PC-9 (cell line): ENCODE data around the gene NXF2B. TPM values are rescaled to one million over a fixed set of nuclear protein-coding genes. Genes with fewer than 3 reads are reported as not detected.

Source experiments
- BruUV-seq: library from RNA; stranded (reverse); fragments of 400-500 nt; replicated peaks from 2 replicates; lab custom pipeline; 2021; lab: Mats Ljungman, UMichigan
- CTCF ChIA-PET: fragments of 300-600 bp; sonication (Branson Sonifier 250); formaldehyde crosslinking; loops from one replicate; lab custom pipeline; 2022; ENCODE audit warnings: antibody characterized with exemption; lab: Charles Lee
- POLR2A ChIA-PET: fragments of 300-600 bp; sonication (Branson Sonifier 250); formaldehyde crosslinking; loops from one replicate; lab custom pipeline; 2022; ENCODE audit warnings: antibody characterized with exemption; ENCODE audit not compliant: unreplicated experiment; lab: Charles Lee
- DNase-seq, 2 experiments: peaks; one replicate each; pipeline versions ENCODE4 v3.0.0 to v3.0.0-alpha.2; 2015 to 2022; ENCODE audit warnings: mixed read lengths in 1 of 2
- H2AFZ ChIP-seq: fragments of 200-600 bp; sonication (generic); 2 replicates; pipeline ENCODE4 v1.8.1; 2017; ENCODE audit warnings: antibody characterized with exemption
- H3F3A ChIP-seq: fragments of 200-600 bp; sonication (generic); 2 replicates; pipeline ENCODE4 v1.8.1; 2017; ENCODE audit warnings: antibody characterized with exemption, mild to moderate bottlenecking, low read depth; ENCODE audit not compliant: insufficient read depth
- H3K27ac ChIP-seq: fragments of 200-600 bp; sonication (generic); 2 replicates; pipeline ENCODE4 v1.6.1; 2016; ENCODE audit warnings: mixed run types
- H3K27me3 ChIP-seq: fragments of 200-600 bp; sonication (generic); 2 replicates; pipeline ENCODE4 v1.6.1; 2016; ENCODE audit warnings: low read depth, mixed run types; ENCODE audit not compliant: insufficient read depth
- H3K36me3 ChIP-seq: fragments of 200-600 bp; sonication (generic); 2 replicates; pipeline ENCODE4 v1.6.1; 2016; ENCODE audit warnings: low read depth, mixed run types
- H3K4me1 ChIP-seq: fragments of 200-600 bp; sonication (generic); replicated peaks from 2 replicates; pipeline ENCODE4 v1.6.1; 2016; ENCODE audit warnings: mixed run types; ENCODE audit not compliant: insufficient read depth
- H3K4me2 ChIP-seq: fragments of 200-600 bp; sonication (generic); 2 replicates; pipeline ENCODE4 v1.6.1; 2017; ENCODE audit warnings: mixed run types
- H3K4me3 ChIP-seq: fragments of 200-600 bp; sonication (generic); 2 replicates; pipeline ENCODE4 v1.6.1; 2016; ENCODE audit warnings: mixed run types
- H3K79me2 ChIP-seq: fragments of 200-600 bp; sonication (generic); 2 replicates; pipeline ENCODE4 v1.6.1; 2017; ENCODE audit warnings: low read depth, mixed run types
- H3K9me2 ChIP-seq: fragments of 200-600 bp; sonication (generic); 2 replicates; pipeline ENCODE4 v1.8.1; 2017; ENCODE audit warnings: mild to moderate bottlenecking; ENCODE audit not compliant: insufficient read depth
- H3K9me3 ChIP-seq: fragments of 200-600 bp; sonication (generic); 2 replicates; pipeline ENCODE4 v1.8.1; 2016; ENCODE audit warnings: low read depth; ENCODE audit not compliant: insufficient read depth
- H4K20me1 ChIP-seq: fragments of 200-600 bp; sonication (generic); 2 replicates; pipeline ENCODE4 v1.8.1; 2017; ENCODE audit not compliant: insufficient read depth
- EZH2 ChIP-seq: fragments of 200-600 bp; sonication (generic); IDR thresholded peaks from 2 replicates; pipeline ENCODE4 v1.8.0; 2017; ENCODE audit warnings: antibody characterized with exemption, low read depth
- intact Hi-C: fragments of 100-400 bp; cut with micrococcal nuclease; formaldehyde crosslinking; loops from one replicate; pipeline ENCODE4 v1.10.0; 2022; ENCODE audit not compliant: unreplicated experiment
- total RNA-seq: library from RNA; stranded (reverse); gene quantifications from 2 replicates; pipeline ENCODE4 v1.2.3, GENCODE V29; 2021
- TF ChIP-seq, protein P1 (sequence below): fragments of 200-600 bp; sonication (generic); conservative IDR thresholded peaks from 2 replicates; pipeline ENCODE4 v1.6.1; 2017; ENCODE audit warnings: mixed run types, antibody characterized with exemption, mild to moderate bottlenecking, moderate library complexity

The NXF2B gene
- total RNA-seq, 1 experiment from 2014 or later = not detected

DNA sequence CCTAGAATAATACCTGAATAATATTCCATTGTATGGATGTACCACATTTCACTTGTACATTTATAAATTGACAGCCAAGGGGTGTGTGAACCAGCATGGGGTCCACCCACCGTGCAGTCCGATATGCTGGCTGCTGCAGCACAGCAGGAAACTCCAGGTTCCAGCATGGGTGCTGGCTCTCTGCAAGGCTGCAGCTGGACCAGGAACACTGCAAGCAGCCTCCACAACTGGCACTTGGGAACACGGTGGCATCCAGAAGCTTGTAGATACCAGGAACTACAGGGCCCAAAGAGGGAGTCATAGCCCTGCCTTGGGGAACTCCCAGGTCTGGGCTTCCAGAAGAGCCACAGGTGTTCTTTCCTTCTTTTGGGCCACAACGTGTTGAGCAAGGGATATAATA lies 101.6 kb downstream of the NXF2B start:
- no peak overlapping the region for H3K4me2 ChIP-seq
- H3F3A ChIP-seq = no peaks in the 10 kb centered on the region
- TF ChIP-seq, protein P1, sequence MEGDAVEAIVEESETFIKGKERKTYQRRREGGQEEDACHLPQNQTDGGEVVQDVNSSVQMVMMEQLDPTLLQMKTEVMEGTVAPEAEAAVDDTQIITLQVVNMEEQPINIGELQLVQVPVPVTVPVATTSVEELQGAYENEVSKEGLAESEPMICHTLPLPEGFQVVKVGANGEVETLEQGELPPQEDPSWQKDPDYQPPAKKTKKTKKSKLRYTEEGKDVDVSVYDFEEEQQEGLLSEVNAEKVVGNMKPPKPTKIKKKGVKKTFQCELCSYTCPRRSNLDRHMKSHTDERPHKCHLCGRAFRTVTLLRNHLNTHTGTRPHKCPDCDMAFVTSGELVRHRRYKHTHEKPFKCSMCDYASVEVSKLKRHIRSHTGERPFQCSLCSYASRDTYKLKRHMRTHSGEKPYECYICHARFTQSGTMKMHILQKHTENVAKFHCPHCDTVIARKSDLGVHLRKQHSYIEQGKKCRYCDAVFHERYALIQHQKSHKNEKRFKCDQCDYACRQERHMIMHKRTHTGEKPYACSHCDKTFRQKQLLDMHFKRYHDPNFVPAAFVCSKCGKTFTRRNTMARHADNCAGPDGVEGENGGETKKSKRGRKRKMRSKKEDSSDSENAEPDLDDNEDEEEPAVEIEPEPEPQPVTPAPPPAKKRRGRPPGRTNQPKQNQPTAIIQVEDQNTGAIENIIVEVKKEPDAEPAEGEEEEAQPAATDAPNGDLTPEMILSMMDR = no peak
- TF ChIP-seq EZH2 = no peak
- H3K4me1 ChIP-seq = no peaks in the 10 kb centered on the region
- no peaks in the 10 kb centered on the region for H4K20me1 ChIP-seq
- H3K27ac ChIP-seq = no peak overlapping the region
- no peaks in the 10 kb centered on the region for H3K9me3 ChIP-seq
- no peak for DNase-seq
- no peak overlapping the region for H2AFZ ChIP-seq
- no peaks in the 10 kb centered on the region for H3K9me2 ChIP-seq
- no peaks in the 10 kb centered on the region for H3K79me2 ChIP-seq
- ChIA-PET POLR2A (no interaction called here), CTCF (no interaction called here)
- no peaks in the 10 kb centered on the region for H3K36me3 ChIP-seq
- BruUV-seq = no TSS peak
- no peak overlapping the region for H3K4me3 ChIP-seq
- no peaks in the 10 kb centered on the region for H3K27me3 ChIP-seq
- intact Hi-C loops = no loop called here

Other genes with a start within 250 kb of the NXF2B start
- not detected in 2 replicates for gene TCP11X1, start 224.7 kb downstream of the NXF2B start, total RNA-seq
- not detected in 2 replicates for gene NXF2, start 192.8 kb downstream of the NXF2B start, total RNA-seq
- gene TCP11X2, start 31.8 kb upstream of the NXF2B start, total RNA-seq = not detected in 2 replicates
- not detected in 2 replicates for gene TMSB15A, start 76.7 kb upstream of the NXF2B start, total RNA-seq
- 5.7 and 7.1 TPM in 2 replicates for gene ARMCX5, start 159.5 kb upstream of the NXF2B start, total RNA-seq
- gene GPRASP1, start 211.5 kb upstream of the NXF2B start, total RNA-seq = 1.1 and 1.3 TPM in 2 replicates